ENCODE results near the gene FUT1. TPM values are rescaled to one million over a fixed set of nuclear protein-coding genes. Genes with fewer than 3 reads are reported as not detected.
"Not testable (repeated sequence)": the region's sequence is repeated elsewhere in the genome, so short reads cannot be mapped to it uniquely, and the experiment has no call there.

The FUT1 gene
- total RNA-seq, 1 experiment from 2014 or later: 14.1 TPM

DNA sequence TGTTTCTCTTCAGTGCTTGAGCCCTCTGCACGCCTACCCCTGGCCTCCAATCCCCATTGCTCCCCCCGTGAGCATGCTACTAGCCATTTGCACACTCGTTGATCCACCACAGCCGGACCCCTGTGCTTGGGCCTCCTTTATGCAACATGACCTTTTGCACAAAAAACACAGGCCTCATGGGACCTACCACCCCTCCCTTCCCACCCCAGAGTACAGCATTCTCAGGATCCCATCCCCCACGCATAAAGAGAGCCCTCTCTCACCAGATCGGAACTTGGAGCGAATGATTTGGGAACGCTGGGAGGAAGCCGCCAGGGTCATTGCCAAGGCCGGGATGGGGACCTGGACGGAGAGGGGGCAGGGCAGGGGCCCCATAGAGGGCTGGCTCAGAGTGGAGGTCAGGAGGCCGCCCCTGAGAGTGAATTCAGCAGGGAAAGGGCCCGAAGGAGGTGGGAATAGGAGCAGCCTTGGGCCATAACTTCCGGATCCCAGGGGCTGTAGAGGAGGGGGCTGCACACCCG lies 33.7 kb downstream of the FUT1 start:
- no peak overlapping the region for H3K27ac ChIP-seq (ENCODE audit: low read depth, low read length)
- no peak overlapping the region for H3K9ac ChIP-seq (ENCODE audit: low read length)
- no peak for DNase-seq (ENCODE audit: low read depth, low spot score)
- H3K4me3 ChIP-seq (replicated peaks in 1 of 2; ENCODE audit: low read depth in 1 of 2, low read length in 2 of 2): no peak overlapping the region
- H3K9me3 ChIP-seq (ENCODE audit: control insufficient read depth in 1 of 2, insufficient read depth in 1 of 2, low read depth in 1 of 2, low read length in 2 of 2): no peaks in the 10 kb centered on the region
- no peaks in the 10 kb centered on the region for H3K27me3 ChIP-seq (ENCODE audit: insufficient read depth, low read length)
- CTCF ChIA-PET: no interaction called here
- H3K79me2 ChIP-seq (ENCODE audit: insufficient read depth, low read length): no peaks in the 10 kb centered on the region
- no peak for ATAC-seq
- H4K20me1 ChIP-seq (ENCODE audit: insufficient read depth): no peaks in the 10 kb centered on the region
- intact Hi-C loops (cut with micrococcal nuclease): no loop called here
- POLR2A ChIA-PET: no interaction called here
- RAD21 ChIA-PET (ENCODE audit: low non-redundant PET in 1 of 2, low total read pairs in 2 of 2, uncharacterized antibody in 2 of 2, unreplicated experiment in 2 of 2): no interaction called here
- no peak for TF ChIP-seq ZFX (IDR thresholded peaks at IDR 0.05)
- TF ChIP-seq SRF (IDR thresholded peaks at IDR 0.05; ENCODE audit: low read depth): no peak
- no peak for TF ChIP-seq CBX3 (IDR thresholded peaks at IDR 0.05; ENCODE audit: low read depth)
- TF ChIP-seq, protein P1, sequence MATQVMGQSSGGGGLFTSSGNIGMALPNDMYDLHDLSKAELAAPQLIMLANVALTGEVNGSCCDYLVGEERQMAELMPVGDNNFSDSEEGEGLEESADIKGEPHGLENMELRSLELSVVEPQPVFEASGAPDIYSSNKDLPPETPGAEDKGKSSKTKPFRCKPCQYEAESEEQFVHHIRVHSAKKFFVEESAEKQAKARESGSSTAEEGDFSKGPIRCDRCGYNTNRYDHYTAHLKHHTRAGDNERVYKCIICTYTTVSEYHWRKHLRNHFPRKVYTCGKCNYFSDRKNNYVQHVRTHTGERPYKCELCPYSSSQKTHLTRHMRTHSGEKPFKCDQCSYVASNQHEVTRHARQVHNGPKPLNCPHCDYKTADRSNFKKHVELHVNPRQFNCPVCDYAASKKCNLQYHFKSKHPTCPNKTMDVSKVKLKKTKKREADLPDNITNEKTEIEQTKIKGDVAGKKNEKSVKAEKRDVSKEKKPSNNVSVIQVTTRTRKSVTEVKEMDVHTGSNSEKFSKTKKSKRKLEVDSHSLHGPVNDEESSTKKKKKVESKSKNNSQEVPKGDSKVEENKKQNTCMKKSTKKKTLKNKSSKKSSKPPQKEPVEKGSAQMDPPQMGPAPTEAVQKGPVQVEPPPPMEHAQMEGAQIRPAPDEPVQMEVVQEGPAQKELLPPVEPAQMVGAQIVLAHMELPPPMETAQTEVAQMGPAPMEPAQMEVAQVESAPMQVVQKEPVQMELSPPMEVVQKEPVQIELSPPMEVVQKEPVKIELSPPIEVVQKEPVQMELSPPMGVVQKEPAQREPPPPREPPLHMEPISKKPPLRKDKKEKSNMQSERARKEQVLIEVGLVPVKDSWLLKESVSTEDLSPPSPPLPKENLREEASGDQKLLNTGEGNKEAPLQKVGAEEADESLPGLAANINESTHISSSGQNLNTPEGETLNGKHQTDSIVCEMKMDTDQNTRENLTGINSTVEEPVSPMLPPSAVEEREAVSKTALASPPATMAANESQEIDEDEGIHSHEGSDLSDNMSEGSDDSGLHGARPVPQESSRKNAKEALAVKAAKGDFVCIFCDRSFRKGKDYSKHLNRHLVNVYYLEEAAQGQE (IDR thresholded peaks at IDR 0.05; ENCODE audit: low read depth): no peak
- TF ChIP-seq RAD21 (IDR thresholded peaks at IDR 0.05; ENCODE audit: low read depth): no peak
- no peak for TF ChIP-seq ELF1 (IDR thresholded peaks at IDR 0.05; ENCODE audit: borderline replicate concordance, low read depth)
- no peak for TF ChIP-seq POLR2AphosphoS5 (IDR thresholded peaks at IDR 0.05; ENCODE audit: low read depth, low read length)
- no peak for TF ChIP-seq FOSL1 (IDR thresholded peaks at IDR 0.05; ENCODE audit: low read depth)
- TF ChIP-seq, protein P2, sequence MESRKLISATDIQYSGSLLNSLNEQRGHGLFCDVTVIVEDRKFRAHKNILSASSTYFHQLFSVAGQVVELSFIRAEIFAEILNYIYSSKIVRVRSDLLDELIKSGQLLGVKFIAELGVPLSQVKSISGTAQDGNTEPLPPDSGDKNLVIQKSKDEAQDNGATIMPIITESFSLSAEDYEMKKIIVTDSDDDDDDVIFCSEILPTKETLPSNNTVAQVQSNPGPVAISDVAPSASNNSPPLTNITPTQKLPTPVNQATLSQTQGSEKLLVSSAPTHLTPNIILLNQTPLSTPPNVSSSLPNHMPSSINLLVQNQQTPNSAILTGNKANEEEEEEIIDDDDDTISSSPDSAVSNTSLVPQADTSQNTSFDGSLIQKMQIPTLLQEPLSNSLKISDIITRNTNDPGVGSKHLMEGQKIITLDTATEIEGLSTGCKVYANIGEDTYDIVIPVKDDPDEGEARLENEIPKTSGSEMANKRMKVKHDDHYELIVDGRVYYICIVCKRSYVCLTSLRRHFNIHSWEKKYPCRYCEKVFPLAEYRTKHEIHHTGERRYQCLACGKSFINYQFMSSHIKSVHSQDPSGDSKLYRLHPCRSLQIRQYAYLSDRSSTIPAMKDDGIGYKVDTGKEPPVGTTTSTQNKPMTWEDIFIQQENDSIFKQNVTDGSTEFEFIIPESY (IDR thresholded peaks at IDR 0.05; ENCODE audit: extremely low read depth, insufficient replicate concordance, low read length): no peak
- no peak for TF ChIP-seq JUND (IDR thresholded peaks at IDR 0.05)
- TF ChIP-seq, protein P3, sequence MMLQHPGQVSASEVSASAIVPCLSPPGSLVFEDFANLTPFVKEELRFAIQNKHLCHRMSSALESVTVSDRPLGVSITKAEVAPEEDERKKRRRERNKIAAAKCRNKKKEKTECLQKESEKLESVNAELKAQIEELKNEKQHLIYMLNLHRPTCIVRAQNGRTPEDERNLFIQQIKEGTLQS (IDR thresholded peaks at IDR 0.05): no peak
- TF ChIP-seq SIN3A (IDR thresholded peaks at IDR 0.05; ENCODE audit: low read depth): no peak
- TF ChIP-seq CEBPB (IDR thresholded peaks at IDR 0.05; ENCODE audit: low read depth): no peak
- H2AFZ ChIP-seq (ENCODE audit: low read depth, low read length, poor library complexity, severe bottlenecking): no peak overlapping the region
- no peaks in the 10 kb centered on the region for H3K9me2 ChIP-seq (ENCODE audit: insufficient read depth)
- H3K4me2 ChIP-seq (ENCODE audit: low read length): no peak overlapping the region
- no TSS peak for BruUV-seq (replicated peaks)
- H3K4me1 ChIP-seq (ENCODE audit: control insufficient read depth in 1 of 2, insufficient read depth in 2 of 2, low read length in 2 of 2): peaks cover 6 to 33% of the 10 kb centered on the region in 2 experiments
- no peaks in the 10 kb centered on the region for H3K36me3 ChIP-seq (ENCODE audit: control insufficient read depth in 1 of 2, insufficient read depth in 2 of 2, low read length in 2 of 2)

DNA sequence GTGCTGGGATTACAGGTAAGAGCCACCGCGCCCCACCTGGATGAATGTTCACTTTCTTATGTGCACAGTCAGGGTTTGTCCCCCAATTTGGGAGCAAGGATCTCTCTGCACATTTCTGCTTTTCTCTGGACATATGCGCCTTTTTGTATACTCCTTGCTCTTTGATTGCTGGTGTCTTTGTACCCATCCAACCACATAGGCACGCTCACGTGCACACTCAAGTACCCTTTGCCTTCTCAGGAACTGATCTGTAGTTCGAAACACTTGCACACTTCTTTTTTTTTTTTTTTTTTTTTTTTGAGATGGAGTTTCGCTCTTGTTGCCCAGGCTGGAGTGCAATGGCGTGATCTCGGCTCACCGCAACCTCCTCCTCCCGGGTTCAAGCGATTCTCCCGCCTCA lies 34.3 kb downstream of the FUT1 start:
- H3K4me2 ChIP-seq (ENCODE audit: low read length); H3K36me3 ChIP-seq (ENCODE audit: control insufficient read depth in 1 of 2, insufficient read depth in 2 of 2, low read length in 2 of 2); H2AFZ ChIP-seq (ENCODE audit: low read depth, low read length, poor library complexity, severe bottlenecking); CTCF ChIA-PET; H3K27me3 ChIP-seq (ENCODE audit: insufficient read depth, low read length); ATAC-seq; RAD21 ChIA-PET (ENCODE audit: low non-redundant PET in 1 of 2, low total read pairs in 2 of 2, uncharacterized antibody in 2 of 2, unreplicated experiment in 2 of 2); H3K9me2 ChIP-seq (ENCODE audit: insufficient read depth); H4K20me1 ChIP-seq (ENCODE audit: insufficient read depth); H3K79me2 ChIP-seq (ENCODE audit: insufficient read depth, low read length); H3K4me3 ChIP-seq (replicated peaks in 1 of 2; ENCODE audit: low read depth in 1 of 2, low read length in 2 of 2); DNase-seq (ENCODE audit: low read depth, low spot score); intact Hi-C loops (cut with micrococcal nuclease); H3K27ac ChIP-seq (ENCODE audit: low read depth, low read length); POLR2A ChIA-PET; H3K9ac ChIP-seq (ENCODE audit: low read length); H3K9me3 ChIP-seq (ENCODE audit: control insufficient read depth in 1 of 2, insufficient read depth in 1 of 2, low read depth in 1 of 2, low read length in 2 of 2); BruUV-seq (replicated peaks): not testable (repeated sequence)
- peaks cover 6 to 39% of the 10 kb centered on the region in 2 experiments for H3K4me1 ChIP-seq (ENCODE audit: control insufficient read depth in 1 of 2, insufficient read depth in 2 of 2, low read length in 2 of 2)

Data from HCT116 (cell line).